C1 segment of cervical spinal cord (tissue), 14 donors: ENCODE data around the gene UBB.

ENCODE experiments used
- DNase-seq, 14 donors: peaks; one replicate each; lab custom pipeline; 2025; lab: John Stamatoyannopoulos, UW

The UBB gene

GRCh38 chr17:16380640-16381495, at the start of gene UBB:
Gene UBB (plus strand): TSS chr17:16381091. CDS start chr17:16381908, 817 bp downstream.
- DNase-seq = peak; percentile 31 to 95 (median 91)

GRCh38 chr17:16338391-16338790, 42.5 kb upstream of the UBB start:
- DNase-seq = no peak

GRCh38 chr17:16339402-16339801, 41.5 kb upstream of the UBB start:
- no peak for DNase-seq

GRCh38 chr17:16339959-16340358, 40.9 kb upstream of the UBB start:
- DNase-seq = no peak

- peak in 1 of 14 donors; percentile 79 for DNase-seq
Observed at GRCh38 chr17:16342979-16343378, 37.9 kb upstream of the UBB start.

GRCh38 chr17:16343569-16343968, 37.3 kb upstream of the UBB start:
- DNase-seq = no peak

- no peak for DNase-seq
Observed at GRCh38 chr17:16345565-16345964, 35.3 kb upstream of the UBB start.

GRCh38 chr17:16346721-16347271, 34.1 kb upstream of the UBB start:
- no peak for DNase-seq

- DNase-seq = no peak
Observed at GRCh38 chr17:16348586-16348985, 32.3 kb upstream of the UBB start.

- DNase-seq = no peak
Observed at GRCh38 chr17:16349431-16349830, 31.5 kb upstream of the UBB start.

GRCh38 chr17:16351831-16352230, 29.1 kb upstream of the UBB start:
- DNase-seq = no peak

GRCh38 chr17:16352303-16352666, 28.6 kb upstream of the UBB start:
- peak in 6 of 14 donors; percentile 17 to 64 (median 30) for DNase-seq

- peak in 8 of 14 donors; percentile 28 to 62 (median 46) for DNase-seq
Observed at GRCh38 chr17:16352667-16353316, 28.1 kb upstream of the UBB start.

- peak in 7 of 14 donors; percentile 6 to 65 (median 47) for DNase-seq
Observed at GRCh38 chr17:16353317-16354174, 27.3 kb upstream of the UBB start, which contains the start of gene CENPV. Gene CENPV (minus strand): TSS chr17:16353469. CDS start chr17:16353436, 33 bp downstream.

- no peak for DNase-seq
Observed at GRCh38 chr17:16354585-16354984, 26.3 kb upstream of the UBB start.

GRCh38 chr17:16358394-16358793, 22.5 kb upstream of the UBB start:
- no peak for DNase-seq

- no peak for DNase-seq
Observed at GRCh38 chr17:16361874-16362273, 19.0 kb upstream of the UBB start.

- DNase-seq = peak in 10 of 14 donors; percentile 25 to 70 (median 42)
Observed at GRCh38 chr17:16363749-16364536, 16.9 kb upstream of the UBB start.

- DNase-seq = no peak
Observed at GRCh38 chr17:16364625-16365024, 16.3 kb upstream of the UBB start.

GRCh38 chr17:16371742-16372141, 9.1 kb upstream of the UBB start:
- DNase-seq = no peak
